ENCODE measurements around the gene TYSND1. TPM values are rescaled to one million over a fixed set of nuclear protein-coding genes. Genes with fewer than 3 reads are reported as not detected.

Gene TYSND1
- total and polyA plus RNA-seq, 2 of the 13 experiments (the other 11 are each of a cell fraction or from before 2014, with no cell fraction given) = 3.3 to 8.9 TPM

DNA sequence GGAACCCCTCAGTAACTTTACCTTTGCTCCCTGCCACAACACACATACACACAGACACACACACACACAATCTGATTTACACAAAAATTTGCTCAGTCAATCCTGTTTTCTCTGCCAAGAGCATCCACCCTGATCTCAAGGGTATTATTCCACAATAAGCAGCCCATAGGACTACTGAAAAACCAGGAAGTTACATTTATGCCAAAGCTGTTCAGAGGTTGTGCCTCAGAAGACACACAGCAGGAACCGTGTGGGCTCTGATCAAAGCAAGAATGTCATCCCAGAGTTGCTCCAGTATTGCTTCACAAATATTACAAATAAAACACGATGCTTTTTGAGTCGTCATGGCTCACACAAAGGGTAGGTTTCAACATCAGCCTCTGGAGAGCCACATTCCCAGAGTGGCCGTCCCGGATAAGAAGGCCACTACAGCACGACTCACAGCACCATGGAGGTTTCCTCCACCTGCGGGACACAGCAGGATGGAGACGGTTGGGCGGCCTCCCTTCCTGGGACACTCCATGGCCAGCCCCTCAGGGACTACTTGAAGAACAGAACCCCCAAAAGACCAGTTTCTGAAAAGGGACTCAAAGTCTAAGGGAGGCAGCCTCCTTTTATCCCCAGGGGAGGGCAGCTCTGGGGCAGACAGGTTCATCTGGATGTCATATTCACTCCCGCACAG lies 15.5 kb downstream of the TYSND1 start (continued):
- TF ChIP-seq HDAC2 (CRISPR knock-in tag; IDR thresholded peaks at IDR 0.05) (0 out of 2 replicates have a peak, but pooled peaks have one; percentile 16), SAP130 (CRISPR knock-in tag; IDR thresholded peaks at IDR 0.05; ENCODE audit: low read depth) (peak; percentile 68), NFE2L1 (CRISPR knock-in tag; IDR thresholded peaks at IDR 0.05; ENCODE audit: borderline replicate concordance) (no peak), SMAD3 (CRISPR knock-in tag; IDR thresholded peaks at IDR 0.05) (peak; percentile 84), CBFB (CRISPR knock-in tag; IDR thresholded peaks at IDR 0.05) (0 out of 2 replicates have a peak, but pooled peaks have one; percentile 24), NAIF1 (CRISPR knock-in tag; IDR thresholded peaks at IDR 0.05; ENCODE audit: borderline replicate concordance) (no peak), HNRNPLL (IDR thresholded peaks at IDR 0.05; ENCODE audit: low read depth, low read length, poor library complexity, severe bottlenecking) (no peak), ZNF121 (CRISPR knock-in tag; IDR thresholded peaks at IDR 0.05) (peak; percentile 98)

DNA sequence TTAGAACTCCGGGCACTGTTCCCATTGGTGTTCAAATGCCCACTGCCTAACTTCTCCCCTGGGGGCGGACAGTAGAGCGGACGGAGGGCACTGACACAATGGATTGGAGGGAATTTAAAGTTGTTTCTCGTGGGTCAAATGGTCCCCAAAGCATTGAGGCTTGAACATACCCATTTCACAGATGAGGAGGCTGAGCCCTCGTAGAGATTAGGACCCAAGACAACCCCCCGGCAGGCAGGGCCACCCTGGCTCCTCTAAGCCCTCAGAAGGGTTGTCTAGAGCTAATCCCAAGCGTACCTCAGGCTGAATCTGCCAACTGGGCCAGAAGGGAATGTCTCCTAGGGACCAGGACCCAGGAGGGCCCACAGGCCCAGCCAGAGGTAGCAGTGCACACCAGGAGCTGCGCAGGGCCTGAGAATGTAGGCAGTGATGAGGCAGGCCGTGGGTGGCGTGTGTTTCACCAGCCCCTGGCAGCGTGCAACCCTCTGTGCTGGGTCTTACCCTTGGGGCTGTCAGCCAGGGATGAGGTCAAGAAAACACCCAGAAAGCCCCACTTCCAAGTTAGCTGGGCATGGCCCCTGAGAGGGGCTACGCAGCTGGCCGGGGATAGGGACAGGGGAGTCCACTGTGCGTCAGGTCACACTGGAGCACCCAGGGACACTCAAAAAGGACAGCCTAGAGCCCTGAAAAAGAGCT lies 19.7 kb downstream of the TYSND1 start:
- no TSS peak for BruUV-seq (replicated peaks)
- CTCF ChIA-PET (ENCODE audit: low intra/inter-chr PET ratio, low total read pairs) = no interaction called here
- no peak overlapping the region for H2AFZ ChIP-seq (ENCODE audit: low read length)

More for the DNA sequence above, 19.7 kb downstream of the TYSND1 start:
- no peaks in the 10 kb centered on the region for H3K9me3 ChIP-seq (ENCODE audit: low read length)
- no peak overlapping the region for H3K4me2 ChIP-seq (ENCODE audit: low read depth, low read length)
- intact Hi-C loops (cut with micrococcal nuclease; ENCODE audit: unreplicated experiment) = no loop called here
- DNase-seq (ENCODE audit: low spot score) = no peak
- 96% methylated on average over 11 of the region's 15 CpGs for WGBS (ENCODE audit: low lambda C conversion rate)
- POLR2A ChIA-PET = interaction anchor here (1.1 to 10.3 kb wide), 3 partner anchors 11 to 20 kb away, joined by 6 to 109 read pairs (median 10); partner anchors contain the start of gene TYSND1
- ATAC-seq = no peak
- H3K4me3 ChIP-seq (replicated peaks in 1 of 3; ENCODE audit: insufficient read depth in 1 of 3, low read depth in 2 of 3, low read length in 3 of 3) = no peak overlapping the region
- peaks cover 49% of the 10 kb centered on the region for H3K79me2 ChIP-seq (ENCODE audit: insufficient read depth, low read length)
- H3K27me3 ChIP-seq (ENCODE audit: control insufficient read depth in 1 of 2, insufficient read depth in 2 of 2, low read length in 2 of 2) = no peaks in the 10 kb centered on the region; a peak in 1 of 5 replicates
- peaks cover 44% of the 10 kb centered on the region for H3K4me1 ChIP-seq (ENCODE audit: insufficient read depth, low read length)
- TF ChIP-seq AGO2 (optimal IDR thresholded peaks at IDR 0.05; ENCODE audit: low read depth, low read length) = peak; percentile 74
- no peak for TF ChIP-seq NCOA2 (CRISPR knock-in tag; IDR thresholded peaks at IDR 0.05)
- TF ChIP-seq ZNF629 (CRISPR knock-in tag; conservative IDR thresholded peaks at IDR 0.05) = peak; percentile 83
- TF ChIP-seq HDAC2 (CRISPR knock-in tag; IDR thresholded peaks at IDR 0.05) = no peak
- TF ChIP-seq, protein P1, sequence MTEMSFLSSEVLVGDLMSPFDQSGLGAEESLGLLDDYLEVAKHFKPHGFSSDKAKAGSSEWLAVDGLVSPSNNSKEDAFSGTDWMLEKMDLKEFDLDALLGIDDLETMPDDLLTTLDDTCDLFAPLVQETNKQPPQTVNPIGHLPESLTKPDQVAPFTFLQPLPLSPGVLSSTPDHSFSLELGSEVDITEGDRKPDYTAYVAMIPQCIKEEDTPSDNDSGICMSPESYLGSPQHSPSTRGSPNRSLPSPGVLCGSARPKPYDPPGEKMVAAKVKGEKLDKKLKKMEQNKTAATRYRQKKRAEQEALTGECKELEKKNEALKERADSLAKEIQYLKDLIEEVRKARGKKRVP (CRISPR knock-in tag; IDR thresholded peaks at IDR 0.05) = no peak
- no peak for TF ChIP-seq NCOR1 (IDR thresholded peaks at IDR 0.05; ENCODE audit: borderline replicate concordance, low read length)
- TF ChIP-seq POLR2G (IDR thresholded peaks at IDR 0.05; ENCODE audit: low read depth, low read length) = 0 out of 2 replicates have a peak, but pooled peaks have one; percentile 31
- TF ChIP-seq, protein P2, sequence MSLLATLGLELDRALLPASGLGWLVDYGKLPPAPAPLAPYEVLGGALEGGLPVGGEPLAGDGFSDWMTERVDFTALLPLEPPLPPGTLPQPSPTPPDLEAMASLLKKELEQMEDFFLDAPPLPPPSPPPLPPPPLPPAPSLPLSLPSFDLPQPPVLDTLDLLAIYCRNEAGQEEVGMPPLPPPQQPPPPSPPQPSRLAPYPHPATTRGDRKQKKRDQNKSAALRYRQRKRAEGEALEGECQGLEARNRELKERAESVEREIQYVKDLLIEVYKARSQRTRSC (CRISPR knock-in tag; IDR thresholded peaks at IDR 0.05; ENCODE audit: low read depth) = no peak
- TF ChIP-seq ZNF326 (CRISPR knock-in tag; IDR thresholded peaks at IDR 0.05; ENCODE audit: borderline replicate concordance) = no peak
- TF ChIP-seq SUZ12 (IDR thresholded peaks at IDR 0.05; ENCODE audit: low read depth, low read length) = no peak
- no peak for TF ChIP-seq ZNF615 (CRISPR knock-in tag; IDR thresholded peaks at IDR 0.05; ENCODE audit: borderline replicate concordance)
- TF ChIP-seq MIER2 (CRISPR knock-in tag; IDR thresholded peaks at IDR 0.05) = no peak
- peaks cover 6 to 34% of the 10 kb centered on the region in 2 experiments; a peak in 4 of 5 replicates for H3K36me3 ChIP-seq (replicated peaks in 1 of 2; ENCODE audit: control insufficient read depth in 1 of 2, insufficient read depth in 2 of 2, low read length in 2 of 2)
- H4K20me1 ChIP-seq (ENCODE audit: insufficient read depth, low read length) = peaks cover 7% of the 10 kb centered on the region; the same call in 1 of the 2 replicates
- in situ Hi-C loops (cut with HindIII; ENCODE audit: extremely low pct_ligation_motif_present, low pct_unique_long_range_greater_than_20kb) = no loop called here
- H3K27ac ChIP-seq (ENCODE audit: extremely low read length, insufficient read depth, low read length) = no peak overlapping the region
- no peak overlapping the region for H3K9ac ChIP-seq (ENCODE audit: insufficient read depth, low read depth, low read length)
- FAIRE-seq = no peak

All from HepG2 (cell line).